Mucosa of descending colon (tissue), 3 donors: ENCODE results near the gene KCNQ1OT1. TPM values are rescaled to one million over a fixed set of nuclear protein-coding genes. Genes with fewer than 3 reads are reported as not detected.
A peak's percentile ranks its signal among the peaks of the same experiment; 100 is the strongest.

Source experiments
- ATAC-seq: fragments of 200-7000 bp; cut with Tn5 transposase; one replicate; pipeline ENCODE4 v1.9.1; 2020; ENCODE audit warnings: mild to moderate bottlenecking, moderate library complexity
- DNase-seq, 3 donors: peaks; one replicate each; pipeline ENCODE4 v3.0.0-alpha.2; 2020
- H3K36me3 ChIP-seq: fragments of 200-600 bp; one replicate; pipeline ENCODE4 v1.8.0; 2021; ENCODE audit warnings: low read depth, mild to moderate bottlenecking
- H3K4me1 ChIP-seq: fragments of 200-600 bp; one replicate; pipeline ENCODE4 v1.8.0; 2021; ENCODE audit warnings: low read depth, mild to moderate bottlenecking
- H3K4me3 ChIP-seq: fragments of 200-600 bp; one replicate; pipeline ENCODE4 v1.8.0; 2021; ENCODE audit warnings: mild to moderate bottlenecking
- H3K9me3 ChIP-seq: fragments of 200-600 bp; one replicate; pipeline ENCODE4 v1.8.0; 2021; ENCODE audit warnings: mild to moderate bottlenecking
- intact Hi-C, 2 donors: fragments of 100-400 bp; cut with DNase I in 1 of 2; cut with micrococcal nuclease in 1 of 2; formaldehyde crosslinking; loops; one replicate each; pipeline versions ENCODE4 v1.11.0 to v1.11.1; 2022; cut with DNase I, micrococcal nuclease
- total RNA-seq, 3 donors: library from RNA; stranded (reverse); fragmentation: NEBNext Ultra II Directional in 2 of 3; extraction: Animal tissue kit (Norgen Biotek cat#: 25700) in 2 of 3; gene quantifications; one replicate each; pipeline versions ENCODE4 v1.2.1 to v1.2.4, GENCODE V29; 2021 to 2023
- TF ChIP-seq, protein P1 (sequence below): fragments of 200-600 bp; IDR thresholded peaks from one replicate; pipeline ENCODE4 v1.8.0; 2022; ENCODE audit warnings: antibody characterized with exemption, mild to moderate bottlenecking
- donor health status: DM: no; HTN: no; CAD: no; lungs with moderate emphysema.
- donor health status: DM: no; HTN: no; CAD: no.
- donor health status: DM: no; HTN: yes; CAD: no.

KCNQ1OT1 gene
- total RNA-seq, 3 donors from 2014 or later: 1.5 to 1.7 (median 1.7) TPM

DNA sequence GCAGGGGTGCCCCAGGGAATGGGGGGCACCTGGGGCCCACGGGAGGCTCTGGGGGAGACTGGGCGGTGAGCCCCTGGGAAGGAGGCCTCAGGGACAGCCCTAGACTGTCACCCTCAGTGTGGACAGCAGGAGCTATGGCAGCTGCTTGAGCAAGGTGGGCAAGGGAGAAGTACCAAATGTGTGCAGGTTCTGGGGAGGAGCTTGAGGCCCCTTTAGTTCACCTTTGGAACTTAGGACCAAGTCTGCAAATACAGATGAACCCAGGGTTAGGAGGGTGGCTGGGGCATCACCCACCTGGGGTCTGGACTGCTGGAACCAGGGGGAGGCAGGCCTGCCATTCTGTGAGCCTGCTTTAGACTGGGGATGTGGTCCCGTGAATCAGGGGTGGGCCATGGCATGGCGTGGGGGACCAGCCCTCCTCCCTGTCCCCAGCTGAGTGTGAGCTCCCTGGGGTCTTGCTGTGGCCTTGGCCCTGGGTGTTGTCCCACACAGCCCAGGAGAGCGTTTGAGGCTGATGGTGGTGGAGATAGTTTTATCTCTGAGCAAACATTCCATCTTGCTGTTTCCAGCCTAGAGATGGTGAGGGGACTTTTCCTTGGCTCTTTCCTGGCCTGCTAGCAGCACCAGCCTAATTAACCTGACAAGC lies 132.6 kb downstream of the KCNQ1OT1 start:
- Histone ChIP-seq H3K9me3 (no peaks in the 10 kb centered on the region), H3K4me1 (peaks cover 4% of the 10 kb centered on the region), H3K36me3 (no peaks in the 10 kb centered on the region), H3K4me3 (no peak overlapping the region)
- DNase-seq (peak in 2 of 3 donors; percentile 22 to 35), ATAC-seq (no peak)
- TF ChIP-seq, protein P1, sequence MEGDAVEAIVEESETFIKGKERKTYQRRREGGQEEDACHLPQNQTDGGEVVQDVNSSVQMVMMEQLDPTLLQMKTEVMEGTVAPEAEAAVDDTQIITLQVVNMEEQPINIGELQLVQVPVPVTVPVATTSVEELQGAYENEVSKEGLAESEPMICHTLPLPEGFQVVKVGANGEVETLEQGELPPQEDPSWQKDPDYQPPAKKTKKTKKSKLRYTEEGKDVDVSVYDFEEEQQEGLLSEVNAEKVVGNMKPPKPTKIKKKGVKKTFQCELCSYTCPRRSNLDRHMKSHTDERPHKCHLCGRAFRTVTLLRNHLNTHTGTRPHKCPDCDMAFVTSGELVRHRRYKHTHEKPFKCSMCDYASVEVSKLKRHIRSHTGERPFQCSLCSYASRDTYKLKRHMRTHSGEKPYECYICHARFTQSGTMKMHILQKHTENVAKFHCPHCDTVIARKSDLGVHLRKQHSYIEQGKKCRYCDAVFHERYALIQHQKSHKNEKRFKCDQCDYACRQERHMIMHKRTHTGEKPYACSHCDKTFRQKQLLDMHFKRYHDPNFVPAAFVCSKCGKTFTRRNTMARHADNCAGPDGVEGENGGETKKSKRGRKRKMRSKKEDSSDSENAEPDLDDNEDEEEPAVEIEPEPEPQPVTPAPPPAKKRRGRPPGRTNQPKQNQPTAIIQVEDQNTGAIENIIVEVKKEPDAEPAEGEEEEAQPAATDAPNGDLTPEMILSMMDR: no peak
- intact Hi-C loops: no loop called here

DNA sequence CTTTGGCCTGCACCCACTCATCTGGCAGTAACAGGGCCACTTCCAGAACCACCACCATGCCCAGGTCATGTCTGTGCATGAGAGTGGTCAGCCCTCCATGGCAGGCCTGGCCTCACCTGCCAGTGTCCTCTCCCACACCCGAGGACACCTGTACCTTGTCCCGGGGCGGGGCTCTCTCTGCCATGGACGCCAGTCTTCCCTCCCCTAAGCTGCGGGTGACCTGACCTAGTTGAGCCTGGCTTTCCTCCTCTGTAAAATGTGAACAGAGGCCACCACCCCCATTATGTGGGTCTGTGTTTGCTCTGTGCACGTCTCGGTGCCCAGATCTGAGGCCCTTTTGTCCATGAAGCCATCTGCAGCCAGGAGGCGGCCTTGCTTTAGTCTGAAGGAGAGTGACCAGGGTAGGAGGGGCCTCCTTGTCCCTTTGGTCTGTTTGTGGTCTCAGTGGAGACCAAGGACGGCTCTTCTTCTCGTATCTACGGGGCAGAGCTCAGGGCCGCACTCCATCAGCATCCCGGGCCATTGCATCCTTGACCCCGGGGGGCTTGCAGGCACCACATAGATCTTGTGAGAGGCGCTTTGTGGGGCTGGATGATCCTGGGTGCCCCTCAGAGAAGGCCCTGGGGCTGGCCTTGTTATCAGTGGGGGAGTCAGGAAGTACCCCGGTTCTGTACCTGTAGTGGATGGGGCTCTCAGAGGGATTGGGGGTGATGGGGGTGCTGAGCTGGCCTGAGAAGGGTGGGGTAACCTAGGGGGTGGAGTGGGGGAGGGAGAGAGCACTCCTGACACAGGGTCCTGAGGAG lies 133.4 kb downstream of the KCNQ1OT1 start:
- TF ChIP-seq, protein P1: no peak
- DNase-seq (peak; percentile 64 to 81 (median 79)), ATAC-seq (peak; percentile 91)
- no peaks in the 10 kb centered on the region for H3K9me3 ChIP-seq
- H3K4me1 ChIP-seq: peaks cover 4% of the 10 kb centered on the region
- no peak overlapping the region for H3K4me3 ChIP-seq
- intact Hi-C loops: no loop called here
- H3K36me3 ChIP-seq: no peaks in the 10 kb centered on the region

DNA sequence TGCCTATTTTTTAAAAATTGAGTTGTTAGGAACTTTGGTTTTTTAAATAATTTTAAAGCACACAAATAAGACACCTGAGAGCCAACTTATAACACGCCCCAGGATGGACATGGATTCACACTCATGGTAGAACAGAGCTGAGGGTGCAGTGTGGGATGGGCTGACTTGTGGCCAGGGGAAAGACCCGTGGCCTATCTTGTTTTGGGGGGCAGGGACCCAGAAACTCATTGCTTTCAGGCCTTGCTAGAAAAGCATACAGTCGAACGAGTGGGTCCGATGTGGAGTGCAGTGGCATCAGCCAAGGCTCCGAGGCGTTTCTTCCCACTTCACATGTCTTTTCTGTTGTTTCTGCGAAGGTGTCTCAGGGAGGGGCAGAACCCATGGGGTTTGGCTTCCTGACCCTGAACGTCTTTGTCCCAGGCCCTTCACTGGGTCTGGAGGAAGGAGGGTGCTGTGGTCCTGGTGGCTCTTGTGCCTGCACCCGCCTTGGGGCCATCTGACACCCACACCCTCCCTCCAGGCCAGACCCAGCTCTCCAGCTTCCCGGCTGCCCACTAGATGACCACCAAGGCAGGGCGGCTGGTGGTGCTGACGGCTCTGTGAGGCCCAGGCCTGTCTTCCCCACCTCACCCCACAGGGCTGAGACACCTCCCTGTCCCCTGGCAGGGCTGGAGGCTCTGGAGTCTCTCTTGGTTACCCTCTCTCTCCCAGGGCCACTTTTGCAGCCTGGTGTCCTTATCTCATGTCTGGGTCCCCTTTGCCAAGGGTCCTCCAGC lies 134.2 kb downstream of the KCNQ1OT1 start:
- Histone ChIP-seq H3K9me3 (no peaks in the 10 kb centered on the region), H3K36me3 (no peaks in the 10 kb centered on the region), H3K4me3 (no peak overlapping the region), H3K4me1 (peaks cover 4% of the 10 kb centered on the region)
- intact Hi-C loops: no loop called here
- peak in 1 of 3 donors; percentile 34 for DNase-seq
- TF ChIP-seq, protein P1: no peak
- peak; percentile 4 for ATAC-seq

DNA sequence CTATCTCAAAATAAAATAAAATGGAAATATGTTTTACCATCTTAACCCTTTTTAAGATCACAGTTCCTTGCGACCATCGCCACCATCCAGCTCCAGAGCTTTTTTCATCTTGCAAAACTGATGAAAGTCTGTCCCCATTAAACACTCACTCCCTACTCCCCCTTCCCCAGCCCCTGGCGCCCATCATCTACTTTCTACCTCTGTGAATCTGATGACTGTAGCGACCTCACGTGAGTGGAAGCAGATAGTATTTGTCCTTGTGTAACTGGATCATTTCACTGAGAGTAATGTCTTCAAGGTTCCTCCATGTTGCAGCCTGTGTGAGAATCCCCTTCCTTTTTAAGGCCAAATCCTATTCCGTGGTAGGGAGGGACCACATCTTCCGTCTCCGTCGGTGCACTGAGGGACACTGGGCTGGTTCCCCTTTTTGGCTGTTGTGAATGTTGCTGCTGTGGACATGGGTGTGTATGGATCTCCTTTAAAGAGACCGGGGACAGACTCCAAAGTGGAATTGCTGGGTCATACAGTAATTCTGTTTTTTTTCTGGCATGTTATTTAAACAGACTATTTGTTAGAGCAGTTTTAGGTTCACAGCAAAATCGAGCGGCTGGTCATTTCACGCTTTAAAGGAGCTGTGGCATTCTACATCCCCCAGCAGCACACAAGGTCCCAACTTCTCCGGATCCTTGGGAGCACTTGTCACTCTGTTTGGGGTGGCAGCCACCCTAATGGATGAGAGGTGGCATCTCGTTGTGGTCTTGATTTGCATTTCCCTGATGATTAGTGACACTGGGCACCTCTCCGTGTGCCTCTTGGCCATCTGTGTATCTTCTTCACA lies 135.0 kb downstream of the KCNQ1OT1 start:
- ATAC-seq (no peak), DNase-seq (peak in 2 of 3 donors; percentile 9 to 17)
- no peaks in the 10 kb centered on the region for H3K9me3 ChIP-seq
- peaks cover 4% of the 10 kb centered on the region for H3K4me1 ChIP-seq
- H3K4me3 ChIP-seq: no peak overlapping the region
- H3K36me3 ChIP-seq: no peaks in the 10 kb centered on the region
- intact Hi-C loops: no loop called here
- TF ChIP-seq, protein P1: no peak

DNA sequence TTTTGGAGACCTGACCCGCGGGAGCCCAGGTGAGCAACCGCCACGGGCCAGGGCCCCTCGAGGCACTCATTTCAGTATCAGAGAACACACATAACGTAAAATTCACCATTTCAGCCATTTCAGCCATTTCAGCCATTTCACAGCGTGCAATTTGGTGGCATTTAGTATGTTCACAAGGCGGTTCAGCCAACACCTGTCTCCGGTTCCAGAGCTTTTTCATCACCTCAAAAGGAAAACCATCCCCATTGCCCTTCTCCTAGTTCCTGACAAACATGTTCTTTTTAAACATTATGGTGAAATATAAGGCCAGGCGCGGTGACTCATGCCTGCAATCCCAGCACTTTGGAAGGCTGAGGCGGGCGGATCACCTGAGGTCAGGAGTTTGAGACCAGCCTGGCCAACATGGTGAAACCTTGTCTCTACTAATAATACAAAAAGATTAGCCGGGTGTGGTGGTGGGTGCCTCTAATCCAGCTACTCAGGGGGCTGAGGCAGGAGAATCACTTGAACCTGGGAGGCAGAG lies 135.7 kb downstream of the KCNQ1OT1 start:
- H3K36me3 ChIP-seq: no peaks in the 10 kb centered on the region
- DNase-seq (peak in 1 of 3 donors; percentile 13), ATAC-seq (no peak)
- H3K4me3 ChIP-seq: no peak overlapping the region
- TF ChIP-seq, protein P1: no peak
- H3K4me1 ChIP-seq: peaks cover 4% of the 10 kb centered on the region
- no peaks in the 10 kb centered on the region for H3K9me3 ChIP-seq
- intact Hi-C loops: no loop called here
